COLO829 (cell line): ENCODE results near the gene CLEC6A.
"Not testable (repeated sequence)": the region's sequence is repeated elsewhere in the genome, so short reads cannot be mapped to it uniquely, and the experiment has no call there.

Experiments
- DNase-seq: peaks from one replicate; pipeline ENCODE4 v3.0.0; 2012; ENCODE audit warnings: low spot score

CLEC6A gene

DNA sequence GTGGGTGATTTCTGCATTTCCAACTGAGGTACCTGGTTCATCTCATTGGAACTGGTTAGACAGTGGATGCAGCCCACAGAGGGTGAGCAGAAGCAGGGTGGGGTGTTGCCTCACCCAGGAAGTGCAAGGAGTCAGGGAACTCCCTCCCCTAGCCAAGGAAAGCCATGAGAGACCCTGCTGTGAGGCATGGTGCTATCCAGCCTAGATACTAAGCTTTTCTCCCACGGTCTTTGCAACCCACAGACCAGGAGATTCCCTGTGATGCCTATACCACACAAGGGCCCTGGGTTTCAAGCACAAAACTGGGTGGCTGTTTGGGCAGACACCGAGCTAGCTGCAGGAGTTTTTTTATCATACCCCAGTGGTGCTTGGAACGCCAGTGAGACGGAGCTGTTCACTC is 39.9 kb downstream of the CLEC6A start:
- not testable (repeated sequence) for DNase-seq

DNA sequence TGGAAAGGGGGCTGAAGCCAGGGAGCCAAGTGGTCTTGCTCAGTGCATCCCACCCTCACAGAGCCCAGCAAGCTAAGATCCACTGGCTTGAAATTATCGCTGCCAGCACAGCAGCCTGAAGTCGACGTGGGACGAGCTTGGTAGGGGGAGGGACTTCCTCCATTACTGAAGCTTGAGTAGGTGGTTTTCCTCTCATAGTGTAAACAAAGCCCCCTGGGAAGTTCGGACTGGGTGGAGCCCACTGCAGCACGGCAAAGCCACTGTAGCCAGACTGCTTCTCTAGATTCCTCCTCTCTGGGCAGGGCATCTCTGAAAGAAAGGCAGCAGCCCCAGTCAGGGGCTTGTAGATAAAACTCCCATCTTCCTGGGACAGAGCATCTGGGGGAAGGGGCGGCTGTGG is 40.3 kb downstream of the CLEC6A start:
- not testable (repeated sequence) for DNase-seq

DNA sequence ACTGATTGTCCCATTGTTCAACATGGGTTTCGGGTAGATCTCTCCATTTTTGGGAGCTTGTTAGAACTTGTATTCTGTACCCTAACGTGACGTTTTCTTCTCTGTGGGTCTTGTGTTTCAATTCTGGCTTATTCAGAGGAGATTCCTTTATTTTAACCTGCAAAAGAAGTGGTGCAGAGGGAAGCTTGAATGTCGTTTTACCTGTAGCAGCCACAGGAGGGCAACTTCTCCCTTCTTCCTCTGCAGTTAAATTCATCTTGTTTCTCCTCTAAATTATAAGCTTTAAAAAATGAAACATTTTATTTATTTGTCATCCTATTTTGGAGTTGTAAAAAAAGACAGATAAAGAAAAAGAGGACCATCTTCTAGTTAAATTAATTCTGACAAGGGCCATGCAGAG is 43.9 kb downstream of the CLEC6A start:
- no peak for DNase-seq

DNA sequence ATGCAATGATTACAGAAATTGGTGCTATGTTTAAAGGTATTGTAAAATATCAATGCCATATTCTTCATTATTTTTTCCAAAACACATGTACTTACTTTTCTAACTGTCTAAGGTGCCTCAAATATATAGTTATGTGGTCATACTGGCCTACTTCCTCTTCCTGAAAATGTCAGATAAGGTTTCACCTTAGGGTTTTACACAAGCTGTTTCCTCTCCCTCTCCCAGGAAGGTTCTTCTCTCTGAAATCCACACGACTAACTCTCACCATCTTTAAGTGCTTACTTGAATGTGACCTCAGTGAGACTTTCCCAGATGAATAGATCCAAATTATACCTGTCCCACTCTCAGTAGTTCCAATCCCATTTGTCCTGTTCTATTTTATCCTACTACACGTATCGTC is 46.0 kb downstream of the CLEC6A start:
- no peak for DNase-seq

DNA sequence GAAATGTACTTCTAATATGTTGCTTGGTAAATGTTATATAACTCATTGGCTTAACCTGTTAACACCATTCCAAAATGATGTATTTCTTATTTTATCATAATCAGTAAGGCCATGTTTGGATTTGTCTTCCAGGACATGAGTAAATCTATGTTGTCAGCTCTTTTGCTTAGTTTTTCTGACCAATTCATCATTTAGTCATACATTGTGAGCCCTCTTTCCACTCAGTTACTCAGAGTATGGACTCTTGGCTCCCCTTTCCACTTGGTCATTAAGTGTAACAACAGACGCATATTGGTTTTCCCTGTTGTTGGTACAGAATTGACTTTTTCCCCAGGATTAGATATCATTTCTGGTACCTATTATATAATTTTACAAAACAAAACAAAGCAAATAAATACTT is 48.6 kb downstream of the CLEC6A start:
- DNase-seq, result no peak

DNA sequence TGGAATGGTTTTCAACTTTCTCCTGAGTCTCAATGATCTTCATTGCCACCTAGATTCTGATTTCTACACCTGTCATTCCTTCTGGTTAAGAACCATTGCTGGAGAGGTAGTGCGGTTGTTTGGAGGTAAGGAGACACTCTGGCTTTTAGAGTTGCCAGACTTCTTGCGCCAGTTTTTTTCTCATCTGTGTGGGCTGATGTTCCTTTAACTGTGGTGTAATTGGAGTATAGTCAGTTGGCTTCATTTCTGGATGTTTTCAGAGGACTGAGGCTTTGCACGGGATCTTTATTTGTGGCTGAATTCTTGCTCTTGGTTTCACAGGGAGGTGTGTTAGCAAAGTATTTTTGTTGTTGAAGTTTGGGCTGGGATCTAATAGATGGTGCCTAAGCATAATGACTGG is 51.8 kb downstream of the CLEC6A start:
- DNase-seq, result no peak

DNA sequence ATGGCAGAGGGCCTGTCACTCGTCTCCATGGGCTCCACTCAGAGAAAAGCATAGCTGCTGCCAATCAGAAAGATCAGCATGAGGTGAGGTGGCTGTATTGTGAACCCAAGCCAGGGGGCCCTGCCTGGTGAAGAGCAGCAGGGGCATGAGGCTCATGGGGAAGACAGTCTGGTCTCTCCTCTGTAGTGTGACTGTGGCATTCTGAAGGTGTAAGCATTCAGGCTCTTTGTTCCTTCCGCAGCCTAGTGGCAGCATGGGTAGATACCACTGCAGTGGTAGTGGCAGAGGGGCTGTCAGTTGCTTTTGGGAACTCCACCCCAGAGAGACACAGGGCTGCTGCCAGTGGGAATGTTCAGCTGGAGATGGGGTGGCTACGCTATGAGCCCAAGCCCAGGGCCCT is 52.5 kb downstream of the CLEC6A start:
- no peak for DNase-seq

DNA sequence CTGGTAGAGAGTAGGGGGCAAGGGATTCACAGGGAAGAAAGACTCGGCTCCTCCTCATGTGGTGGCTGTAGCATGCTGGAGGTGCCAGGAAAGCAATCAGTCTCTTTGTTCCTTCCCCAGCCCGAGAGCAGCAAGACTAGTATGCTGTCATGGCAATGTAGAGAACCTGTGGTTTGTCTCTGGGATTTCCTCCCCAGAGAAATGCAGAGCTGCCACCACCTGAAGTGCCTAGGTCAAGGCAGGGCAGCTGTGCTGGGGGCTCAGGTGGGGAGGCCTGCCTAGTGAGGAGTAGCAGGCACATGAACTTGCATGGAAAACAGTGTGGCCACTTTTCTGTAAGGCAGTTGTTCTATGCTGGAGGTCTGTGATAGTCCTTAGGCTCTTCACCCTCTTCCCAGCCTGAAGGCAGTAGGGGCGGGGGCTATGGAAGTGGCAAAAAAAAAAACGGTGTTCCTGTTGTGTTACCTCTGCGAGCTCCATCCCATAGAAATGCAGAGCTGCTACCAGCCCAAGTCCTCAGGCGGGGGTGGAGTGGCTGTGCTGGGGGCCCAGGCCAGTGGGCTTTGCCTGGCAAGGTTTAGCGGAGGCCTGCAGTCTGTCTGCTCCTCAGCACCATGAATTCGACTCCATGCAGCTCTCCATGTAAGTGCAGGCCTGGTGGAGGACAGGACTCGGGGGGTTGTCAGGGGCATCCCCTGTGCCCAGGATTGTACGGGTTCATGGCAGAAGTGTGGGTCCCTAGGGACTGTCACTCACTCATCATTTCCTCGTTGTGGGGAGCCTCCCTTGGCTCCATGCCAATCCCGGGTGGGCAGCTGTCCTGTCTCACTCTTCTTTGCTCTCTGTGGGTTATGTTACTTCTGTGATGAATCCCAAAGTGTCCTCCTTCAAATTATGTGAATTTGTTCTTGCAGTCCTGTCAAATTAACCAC is 53.4 kb downstream of the CLEC6A start:
- DNase-seq, result no peak

DNA sequence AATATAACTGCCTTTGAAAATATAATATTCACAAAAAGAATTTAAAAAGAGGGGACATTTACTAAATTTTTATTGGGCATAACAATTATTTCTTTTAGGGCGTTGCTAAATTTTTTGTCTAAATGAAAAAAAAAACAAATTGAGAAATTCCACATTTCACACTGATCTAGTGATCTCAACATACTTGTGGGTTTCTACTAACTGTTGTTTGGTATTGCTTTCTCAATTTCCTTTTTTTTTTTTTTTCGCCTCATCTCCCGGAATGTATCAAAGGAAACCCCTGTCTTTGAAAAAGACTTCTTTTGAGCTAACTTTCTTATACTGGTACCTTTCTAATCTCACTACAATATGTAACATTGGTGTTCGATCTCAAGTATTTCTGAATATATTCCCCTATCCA is 57.5 kb downstream of the CLEC6A start, which contains the start of gene CLEC4D:
TSS of gene CLEC4D (plus strand) at position 248 of the 400 bp plus-strand sequence. CDS start 230 bp downstream, outside the sequence.
- DNase-seq, result no peak

DNA sequence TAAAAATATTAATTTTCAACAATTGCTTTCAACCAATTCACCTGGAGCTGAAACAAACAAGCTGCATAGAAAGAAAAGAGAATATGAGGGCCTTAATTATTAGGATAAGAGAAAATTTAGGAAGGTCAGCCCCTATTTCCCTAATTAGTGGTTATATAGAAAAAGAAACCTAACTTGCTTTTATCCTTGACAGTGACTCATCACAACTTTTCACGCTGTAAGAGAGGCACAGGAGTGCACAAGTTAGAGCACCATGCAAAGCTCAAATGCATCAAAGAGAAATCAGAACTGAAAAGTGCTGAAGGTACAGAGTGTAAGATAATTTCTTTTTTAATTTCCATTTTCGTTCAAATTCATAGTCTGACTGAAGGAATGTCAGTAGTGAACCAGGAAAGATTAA is 62.2 kb downstream of the CLEC6A start:
- no peak for DNase-seq

DNA sequence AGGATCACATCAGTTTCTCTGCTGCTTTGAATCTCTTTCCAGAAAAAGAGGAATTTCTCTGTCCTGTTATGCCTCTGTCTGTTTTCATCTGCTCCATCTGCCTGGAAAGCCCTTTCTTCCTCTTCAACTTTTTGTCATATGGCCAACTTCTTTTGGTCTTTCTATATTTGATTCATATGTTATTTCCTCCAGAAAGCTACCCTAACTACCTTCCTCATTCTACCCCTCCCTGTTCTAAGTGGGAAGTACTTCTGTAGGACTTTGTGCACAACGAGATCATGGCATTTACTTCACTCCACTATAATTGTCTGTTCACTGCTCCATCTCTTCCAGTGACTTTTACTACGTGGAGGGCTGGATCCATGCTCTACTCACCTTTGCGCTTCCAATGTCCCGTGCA is 63.4 kb downstream of the CLEC6A start:
- DNase-seq, result no peak

DNA sequence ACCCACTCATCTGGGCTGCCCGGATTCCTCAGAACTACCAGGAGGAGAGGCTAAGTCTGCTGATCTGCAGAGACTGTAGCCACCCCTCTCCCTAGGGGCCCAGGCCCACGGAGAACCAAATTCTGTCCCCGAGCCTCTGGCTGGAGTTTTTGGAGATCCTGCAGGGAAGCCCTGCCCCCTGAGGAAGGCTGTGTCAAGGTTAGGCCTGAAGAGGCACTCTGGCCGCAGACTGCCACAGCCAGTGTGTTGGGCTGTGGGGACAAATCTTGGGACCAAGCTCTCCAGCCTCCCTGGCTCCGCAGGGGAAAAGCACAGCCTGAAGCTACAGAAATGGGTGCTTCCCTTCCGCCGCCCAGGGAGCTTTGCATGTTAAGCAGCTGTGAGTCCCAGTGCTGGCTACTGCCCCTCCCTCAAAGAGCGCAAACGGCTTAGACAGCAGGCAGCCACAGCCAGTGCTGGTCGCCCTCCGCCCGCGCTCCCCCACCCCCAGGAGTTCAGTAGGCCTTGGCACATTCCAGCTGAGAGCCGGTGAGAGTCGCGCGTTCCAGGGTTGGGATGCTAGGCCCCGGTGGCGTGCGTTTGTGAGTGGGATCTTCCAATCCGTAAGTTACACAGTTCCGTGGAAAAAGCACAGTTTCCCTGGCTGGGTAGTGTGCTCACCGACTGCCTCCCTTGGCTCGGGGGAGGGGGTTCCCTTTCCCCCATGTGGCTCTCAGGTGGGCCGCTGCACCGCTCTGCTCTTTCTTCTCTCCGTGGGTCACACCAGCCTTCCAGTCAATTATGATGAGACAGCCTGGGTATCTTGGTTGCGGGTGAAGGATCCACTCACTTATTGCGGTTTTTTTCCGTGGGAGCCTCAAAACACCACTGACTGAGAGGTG is 71.7 kb downstream of the CLEC6A start:
- no peak for DNase-seq
